NCI-H1694 treated with DMSO at 0.1 percent for 48 hours (cell line): ENCODE measurements around the gene PCDHA5.
"Not testable (repeated sequence)": the region's sequence is repeated elsewhere in the genome, so short reads cannot be mapped to it uniquely, and the experiment has no call there.

Experiments used
- DNase-seq: peaks from one replicate; lab custom pipeline; 2025; lab: John Stamatoyannopoulos, UW

PCDHA5 gene

DNA sequence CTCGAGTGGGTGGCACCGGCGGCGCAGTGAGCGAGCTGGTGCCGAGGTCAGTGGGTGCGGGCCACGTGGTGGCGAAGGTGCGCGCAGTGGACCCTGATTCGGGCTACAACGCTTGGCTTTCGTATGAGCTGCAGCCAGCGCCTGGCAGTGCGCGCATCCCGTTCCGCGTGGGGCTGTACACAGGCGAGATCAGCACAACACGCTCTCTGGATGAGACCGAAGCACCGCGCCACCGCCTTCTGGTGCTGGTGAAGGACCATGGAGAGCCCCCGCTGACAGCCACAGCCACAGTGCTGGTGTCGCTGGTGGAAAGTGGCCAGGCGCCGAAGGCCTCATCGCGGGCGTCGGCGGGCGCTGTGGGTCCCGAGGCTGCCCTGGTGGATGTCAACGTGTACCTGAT, 2.1 kb downstream of the PCDHA5 start:
- DNase-seq: no peak

DNA sequence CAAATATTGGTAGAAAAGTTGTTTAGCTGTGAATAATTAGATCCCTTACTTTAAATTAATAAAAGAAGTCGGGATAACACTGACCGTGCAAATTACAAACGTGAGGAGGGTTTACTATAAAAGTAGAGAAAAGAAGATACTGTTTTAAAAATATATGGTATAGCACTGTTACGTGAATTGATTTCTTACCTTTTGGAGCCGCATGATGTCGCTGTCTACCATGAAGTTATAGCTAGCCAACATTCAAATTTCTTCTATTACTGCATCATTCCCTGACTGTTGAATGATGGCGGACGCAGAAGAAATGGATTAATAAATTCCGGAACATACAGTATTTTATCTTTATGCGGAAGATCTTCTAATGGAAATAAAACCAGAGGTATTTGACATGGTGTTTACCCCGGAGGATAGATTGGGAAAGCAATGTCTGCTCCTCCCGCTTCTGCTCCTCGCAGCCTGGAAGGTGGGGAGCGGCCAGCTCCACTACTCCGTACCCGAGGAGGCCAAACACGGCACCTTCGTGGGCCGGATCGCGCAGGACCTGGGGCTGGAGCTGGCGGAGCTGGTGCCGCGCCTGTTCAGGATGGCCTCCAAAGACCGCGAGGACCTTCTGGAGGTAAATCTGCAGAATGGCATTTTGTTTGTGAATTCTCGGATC, 6.4 kb downstream of the PCDHA5 start, which contains the start of gene PCDHA6:
Gene PCDHA6 (plus strand): TSS at position 257 of the 658 bp plus-strand sequence. CDS start 132 bp downstream, at position 389.
- no peak for DNase-seq

DNA sequence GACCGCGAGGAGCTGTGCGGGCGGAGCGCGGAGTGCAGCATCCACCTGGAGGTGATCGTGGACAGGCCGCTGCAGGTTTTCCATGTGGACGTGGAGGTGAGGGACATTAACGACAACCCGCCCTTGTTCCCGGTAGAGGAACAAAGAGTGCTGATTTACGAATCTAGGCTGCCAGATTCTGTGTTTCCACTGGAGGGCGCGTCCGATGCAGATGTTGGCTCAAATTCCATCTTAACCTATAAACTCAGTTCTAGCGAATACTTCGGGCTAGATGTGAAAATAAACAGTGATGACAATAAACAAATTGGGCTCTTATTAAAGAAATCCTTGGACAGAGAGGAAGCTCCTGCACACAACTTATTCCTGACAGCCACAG, 6.9 kb downstream of the PCDHA5 start:
- no peak for DNase-seq

DNA sequence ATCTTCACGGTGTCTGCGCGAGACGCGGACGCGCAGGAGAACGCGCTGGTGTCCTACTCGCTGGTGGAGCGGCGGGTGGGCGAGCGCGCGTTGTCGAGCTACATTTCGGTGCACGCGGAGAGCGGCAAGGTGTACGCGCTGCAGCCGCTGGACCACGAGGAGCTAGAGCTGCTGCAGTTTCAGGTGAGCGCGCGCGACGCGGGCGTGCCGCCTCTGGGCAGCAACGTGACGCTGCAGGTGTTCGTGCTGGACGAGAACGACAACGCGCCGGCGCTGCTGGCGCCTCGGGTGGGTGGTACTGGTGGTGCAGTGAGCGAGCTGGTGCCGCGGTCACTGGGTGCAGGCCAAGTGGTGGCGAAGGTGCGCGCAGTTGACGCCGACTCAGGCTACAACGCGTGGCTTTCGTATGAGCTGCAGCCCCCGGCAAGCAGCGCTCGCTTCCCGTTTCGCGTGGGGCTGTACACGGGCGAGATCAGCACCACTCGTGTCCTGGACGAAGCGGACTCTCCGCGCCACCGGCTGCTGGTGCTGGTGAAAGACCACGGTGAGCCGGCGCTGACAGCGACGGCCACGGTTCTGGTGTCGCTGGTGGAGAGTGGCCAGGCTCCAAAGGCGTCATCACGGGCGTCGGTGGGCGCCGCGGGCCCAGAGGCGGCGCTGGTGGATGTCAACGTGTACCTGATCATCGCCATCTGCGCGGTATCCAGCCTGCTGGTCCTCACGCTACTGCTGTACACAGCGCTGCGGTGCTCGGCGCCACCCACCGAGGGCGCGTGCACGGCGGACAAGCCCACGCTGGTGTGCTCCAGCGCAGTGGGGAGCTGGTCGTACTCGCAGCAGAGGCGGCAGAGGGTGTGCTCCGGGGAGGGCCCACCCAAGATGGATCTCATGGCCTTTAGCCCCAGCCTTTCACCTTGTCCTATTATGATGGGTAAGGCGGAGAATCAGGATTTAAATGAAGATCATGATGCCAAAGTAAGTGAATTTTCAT, 8.4 kb downstream of the PCDHA5 start:
- not testable (repeated sequence) for DNase-seq

DNA sequence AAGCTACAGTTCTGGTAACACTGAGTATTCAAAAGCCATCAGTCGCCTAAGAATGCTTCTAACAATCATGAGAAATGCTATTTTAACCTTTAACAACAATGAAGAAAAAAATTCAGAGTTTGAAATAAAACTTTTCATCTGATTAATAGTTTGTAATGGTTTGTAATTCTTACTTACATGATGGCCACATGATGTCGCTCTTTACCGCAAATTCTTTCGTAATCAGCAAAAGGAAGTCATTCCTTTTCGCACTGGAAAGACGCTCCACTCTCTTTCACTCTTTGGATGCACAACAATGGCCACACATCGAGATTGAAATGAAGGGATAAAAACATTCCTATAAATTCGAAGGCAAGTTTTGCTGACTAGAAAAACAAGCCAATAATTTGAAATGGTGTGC, 12.6 kb downstream of the PCDHA5 start, which contains the start of gene PCDHA7:
Gene PCDHA7 (plus strand): TSS at position 277 of the 400 bp plus-strand sequence. CDS start 115 bp downstream, at position 392.
- DNase-seq: no peak

DNA sequence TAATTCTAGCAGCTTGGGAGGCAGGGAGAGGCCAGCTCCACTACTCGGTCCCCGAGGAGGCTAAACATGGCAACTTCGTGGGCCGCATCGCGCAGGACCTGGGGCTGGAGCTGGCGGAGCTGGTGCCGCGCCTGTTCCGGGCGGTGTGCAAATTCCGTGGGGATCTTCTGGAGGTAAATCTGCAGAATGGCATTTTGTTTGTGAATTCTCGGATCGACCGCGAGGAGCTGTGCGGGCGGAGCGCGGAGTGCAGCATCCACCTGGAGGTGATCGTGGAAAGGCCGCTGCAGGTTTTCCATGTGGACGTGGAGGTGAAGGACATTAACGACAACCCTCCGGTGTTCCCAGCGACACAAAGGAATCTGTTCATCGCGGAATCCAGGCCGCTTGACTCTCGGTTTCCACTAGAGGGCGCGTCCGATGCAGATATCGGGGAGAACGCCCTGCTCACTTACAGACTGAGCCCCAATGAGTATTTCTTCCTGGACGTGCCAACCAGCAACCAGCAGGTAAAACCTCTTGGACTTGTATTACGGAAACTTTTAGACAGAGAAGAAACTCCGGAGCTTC, 13.1 kb downstream of the PCDHA5 start:
- not testable (repeated sequence) for DNase-seq

DNA sequence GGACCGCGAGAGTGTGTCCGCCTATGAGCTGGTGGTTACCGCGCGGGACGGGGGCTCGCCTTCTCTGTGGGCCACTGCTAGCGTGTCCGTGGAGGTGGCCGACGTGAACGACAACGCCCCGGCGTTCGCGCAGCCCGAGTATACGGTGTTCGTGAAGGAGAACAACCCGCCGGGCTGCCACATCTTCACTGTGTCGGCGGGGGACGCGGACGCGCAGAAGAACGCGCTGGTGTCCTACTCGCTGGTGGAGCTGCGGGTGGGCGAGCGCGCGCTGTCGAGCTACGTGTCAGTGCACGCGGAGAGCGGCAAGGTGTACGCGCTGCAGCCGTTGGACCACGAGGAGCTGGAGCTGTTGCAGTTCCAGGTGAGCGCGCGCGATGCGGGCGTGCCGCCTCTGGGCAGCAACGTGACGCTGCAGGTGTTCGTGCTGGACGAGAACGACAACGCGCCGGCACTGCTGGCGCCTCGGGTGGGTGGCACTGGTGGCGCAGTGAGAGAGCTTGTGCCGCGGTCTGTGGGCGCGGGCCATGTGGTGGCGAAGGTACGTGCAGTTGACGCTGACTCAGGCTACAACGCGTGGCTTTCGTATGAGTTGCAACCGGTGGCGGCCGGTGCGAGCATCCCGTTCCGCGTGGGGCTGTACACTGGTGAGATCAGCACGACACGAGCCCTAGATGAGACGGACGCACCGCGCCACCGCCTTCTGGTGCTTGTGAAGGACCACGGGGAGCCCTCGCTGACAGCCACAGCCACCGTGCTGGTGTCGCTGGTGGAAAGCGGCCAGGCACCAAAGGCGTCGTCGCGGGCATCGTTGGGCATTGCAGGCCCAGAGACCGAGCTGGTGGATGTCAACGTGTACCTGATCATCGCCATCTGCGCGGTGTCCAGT, 14.5 kb downstream of the PCDHA5 start:
- no peak for DNase-seq

DNA sequence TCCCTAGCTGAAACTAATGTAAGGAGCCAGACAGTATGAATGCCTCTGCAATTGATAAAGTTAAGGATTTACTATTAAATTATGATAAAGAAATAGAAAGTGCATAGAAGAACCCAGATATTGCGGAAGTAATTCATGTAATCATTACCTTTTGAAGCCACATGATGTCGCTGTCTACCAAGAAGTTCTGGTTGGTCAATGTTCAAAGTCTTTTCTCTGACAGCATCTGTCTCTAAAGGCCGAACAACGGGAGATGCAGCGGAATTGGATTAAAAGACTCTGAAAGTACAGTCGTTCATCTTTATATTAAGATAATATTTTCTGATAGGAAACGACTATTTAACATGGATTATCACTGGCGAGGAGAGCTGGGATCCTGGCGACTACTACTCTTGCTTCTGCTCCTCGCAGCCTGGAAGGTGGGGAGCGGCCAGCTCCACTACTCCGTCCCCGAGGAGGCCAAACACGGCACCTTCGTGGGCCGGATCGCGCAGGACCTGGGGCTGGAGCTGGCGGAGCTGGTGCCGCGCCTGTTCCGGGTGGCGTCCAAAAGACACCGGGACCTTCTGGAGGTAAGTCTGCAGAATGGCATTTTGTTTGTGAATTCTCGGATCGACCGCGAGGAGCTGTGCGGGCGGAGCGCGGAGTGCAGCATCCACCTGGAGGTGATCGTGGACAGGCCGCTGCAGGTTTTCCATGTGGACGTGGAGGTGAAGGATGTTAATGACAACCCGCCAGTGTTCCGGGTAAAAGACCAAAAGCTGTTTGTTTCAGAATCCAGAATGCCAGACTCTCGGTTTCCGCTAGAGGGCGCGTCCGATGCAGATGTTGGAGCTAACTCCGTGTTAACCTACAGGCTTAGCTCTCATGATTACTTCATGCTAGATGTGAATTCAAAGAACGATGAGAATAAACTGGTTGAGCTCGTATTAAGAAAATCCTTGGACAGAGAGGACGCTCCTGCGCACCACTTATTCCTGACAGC, 19.9 kb downstream of the PCDHA5 start, which contains the start of gene PCDHA8:
Gene PCDHA8 (plus strand): TSS at position 210 of the 985 bp plus-strand sequence. CDS start 135 bp downstream, at position 345.
- peak; percentile 56 for DNase-seq

DNA sequence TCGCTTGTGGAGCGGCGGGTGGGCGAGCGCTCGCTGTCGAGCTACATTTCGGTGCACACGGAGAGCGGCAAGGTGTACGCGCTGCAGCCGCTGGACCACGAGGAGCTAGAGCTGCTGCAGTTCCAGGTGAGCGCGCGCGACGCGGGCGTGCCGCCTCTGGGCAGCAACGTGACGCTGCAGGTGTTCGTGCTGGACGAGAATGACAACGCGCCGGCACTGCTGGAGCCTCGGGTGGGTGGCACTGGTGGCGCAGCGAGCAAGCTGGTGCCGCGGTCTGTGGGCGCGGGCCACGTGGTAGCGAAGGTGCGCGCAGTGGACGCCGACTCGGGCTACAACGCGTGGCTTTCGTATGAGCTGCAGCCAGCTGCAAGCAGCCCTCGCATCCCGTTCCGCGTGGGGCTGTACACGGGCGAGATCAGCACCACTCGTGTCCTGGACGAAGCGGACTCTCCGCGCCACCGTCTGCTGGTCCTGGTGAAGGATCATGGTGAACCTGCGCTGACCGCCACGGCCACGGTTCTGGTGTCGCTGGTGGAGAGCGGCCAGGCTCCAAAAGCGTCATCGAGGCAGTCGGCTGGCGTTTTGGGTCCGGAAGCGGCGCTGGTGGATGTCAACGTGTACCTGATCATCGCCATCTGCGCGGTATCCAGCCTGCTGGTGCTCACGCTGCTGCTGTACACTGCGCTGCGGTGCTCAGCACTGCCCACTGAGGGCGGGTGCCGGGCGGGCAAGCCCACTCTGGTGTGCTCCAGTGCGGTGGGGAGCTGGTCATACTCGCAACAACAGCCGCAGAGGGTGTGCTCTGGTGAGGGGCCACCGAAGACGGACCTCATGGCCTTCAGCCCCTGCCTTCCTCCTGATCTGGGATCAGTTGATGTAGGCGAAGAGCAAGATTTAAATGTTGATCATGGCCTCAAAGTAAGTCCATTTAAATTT, 21.7 kb downstream of the PCDHA5 start:
- DNase-seq: no peak

DNA sequence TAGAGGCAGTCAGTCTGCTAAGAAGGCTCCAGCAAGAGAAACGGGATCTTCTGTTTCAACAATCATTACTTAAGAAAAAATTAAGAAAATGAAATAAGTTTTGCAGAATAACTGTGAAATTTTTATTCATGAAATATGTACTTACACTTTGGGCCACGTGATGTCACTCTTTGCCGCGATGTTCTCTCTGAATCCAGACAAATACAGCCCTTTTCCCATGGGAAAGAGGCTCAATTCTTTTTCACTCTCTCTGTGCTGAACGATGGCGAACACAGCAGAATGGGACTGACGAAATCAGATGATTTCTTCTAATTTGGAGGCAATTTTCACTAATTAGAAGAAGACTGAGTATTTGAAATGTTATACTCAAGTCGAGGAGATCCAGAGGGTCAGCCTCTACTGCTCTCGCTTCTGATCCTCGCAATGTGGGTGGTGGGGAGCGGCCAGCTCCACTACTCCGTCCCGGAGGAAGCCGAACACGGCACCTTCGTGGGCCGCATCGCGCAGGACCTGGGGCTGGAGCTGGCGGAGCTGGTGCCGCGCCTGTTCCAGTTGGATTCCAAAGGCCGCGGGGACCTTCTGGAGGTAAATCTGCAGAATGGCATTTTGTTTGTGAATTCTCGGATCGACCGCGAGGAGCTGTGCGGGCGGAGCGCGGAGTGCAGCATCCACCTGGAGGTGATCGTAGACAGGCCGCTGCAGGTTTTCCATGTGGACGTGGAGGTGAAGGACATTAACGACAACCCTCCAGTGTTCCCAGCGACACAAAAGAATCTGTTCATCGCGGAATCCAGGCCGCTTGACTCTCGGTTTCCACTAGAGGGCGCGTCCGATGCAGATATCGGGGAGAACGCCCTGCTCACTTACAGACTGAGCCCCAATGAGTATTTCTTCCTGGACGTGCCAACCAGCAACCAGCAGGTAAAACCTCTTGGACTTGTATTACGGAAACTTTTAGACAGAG, 27.0 kb downstream of the PCDHA5 start, which contains the start of gene PCDHA9:
Gene PCDHA9 (plus strand): TSS at position 244 of the 964 bp plus-strand sequence. CDS start 114 bp downstream, at position 358.
- DNase-seq: not testable (repeated sequence)

DNA sequence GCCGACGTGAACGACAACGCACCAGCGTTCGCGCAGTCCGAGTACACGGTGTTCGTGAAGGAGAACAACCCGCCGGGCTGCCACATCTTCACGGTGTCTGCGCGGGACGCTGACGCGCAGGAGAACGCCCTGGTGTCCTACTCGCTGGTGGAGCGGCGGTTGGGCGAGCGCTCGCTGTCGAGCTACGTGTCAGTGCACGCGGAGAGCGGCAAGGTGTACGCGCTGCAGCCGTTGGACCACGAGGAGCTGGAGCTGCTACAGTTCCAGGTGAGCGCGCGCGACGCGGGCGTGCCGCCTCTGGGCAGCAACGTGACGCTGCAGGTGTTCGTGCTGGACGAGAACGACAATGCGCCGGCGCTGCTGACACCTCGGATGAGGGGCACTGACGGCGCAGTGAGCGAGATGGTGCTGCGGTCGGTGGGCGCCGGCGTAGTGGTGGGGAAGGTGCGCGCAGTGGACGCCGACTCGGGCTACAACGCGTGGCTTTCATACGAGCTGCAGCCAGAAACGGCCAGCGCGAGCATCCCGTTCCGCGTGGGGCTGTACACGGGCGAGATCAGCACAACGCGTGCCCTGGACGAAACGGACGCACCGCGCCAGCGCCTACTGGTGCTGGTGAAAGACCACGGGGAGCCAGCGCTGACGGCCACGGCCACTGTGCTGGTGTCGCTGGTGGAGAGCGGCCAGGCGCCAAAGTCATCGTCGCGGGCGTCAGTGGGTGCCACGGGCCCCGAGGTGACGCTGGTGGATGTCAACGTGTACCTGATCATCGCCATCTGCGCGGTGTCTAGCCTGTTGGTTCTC, 28.6 kb downstream of the PCDHA5 start:
- DNase-seq: not testable (repeated sequence)

DNA sequence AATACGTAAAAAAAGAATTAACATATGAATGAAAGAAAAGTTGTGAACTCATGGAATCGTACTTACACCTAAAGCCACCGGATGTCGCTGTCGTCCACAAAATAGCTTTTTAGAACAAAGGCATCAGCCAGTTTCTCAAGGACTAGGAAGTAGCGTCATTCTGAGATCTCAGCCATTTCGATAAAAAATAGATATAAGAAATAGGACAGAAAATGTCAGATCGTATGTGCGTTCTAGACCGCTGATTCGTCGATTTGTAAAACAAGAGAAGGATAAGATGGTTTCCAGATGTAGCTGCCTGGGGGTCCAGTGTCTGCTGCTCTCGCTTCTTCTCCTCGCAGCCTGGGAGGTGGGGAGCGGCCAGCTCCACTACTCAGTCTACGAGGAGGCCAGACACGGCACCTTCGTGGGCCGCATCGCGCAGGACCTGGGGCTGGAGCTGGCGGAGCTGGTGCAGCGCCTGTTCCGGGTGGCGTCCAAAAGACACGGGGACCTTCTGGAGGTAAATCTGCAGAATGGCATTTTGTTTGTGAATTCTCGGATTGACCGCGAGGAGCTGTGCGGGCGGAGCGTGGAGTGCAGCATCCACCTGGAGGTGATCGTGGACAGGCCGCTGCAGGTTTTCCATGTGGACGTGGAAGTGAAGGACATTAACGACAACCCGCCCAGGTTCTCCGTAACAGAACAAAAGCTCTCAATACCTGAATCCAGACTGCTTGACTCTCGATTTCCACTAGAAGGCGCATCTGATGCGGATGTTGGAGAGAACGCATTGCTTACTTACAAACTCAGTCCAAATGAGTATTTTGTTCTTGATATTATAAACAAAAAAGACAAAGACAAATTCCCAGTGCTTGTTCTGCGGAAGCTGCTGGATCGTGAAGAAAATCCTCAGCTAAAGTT, 34.6 kb downstream of the PCDHA5 start, which contains the start of gene PCDHA10:
Gene PCDHA10 (plus strand): TSS at position 126 of the 903 bp plus-strand sequence. CDS start 152 bp downstream, at position 278.
- no peak for DNase-seq

DNA sequence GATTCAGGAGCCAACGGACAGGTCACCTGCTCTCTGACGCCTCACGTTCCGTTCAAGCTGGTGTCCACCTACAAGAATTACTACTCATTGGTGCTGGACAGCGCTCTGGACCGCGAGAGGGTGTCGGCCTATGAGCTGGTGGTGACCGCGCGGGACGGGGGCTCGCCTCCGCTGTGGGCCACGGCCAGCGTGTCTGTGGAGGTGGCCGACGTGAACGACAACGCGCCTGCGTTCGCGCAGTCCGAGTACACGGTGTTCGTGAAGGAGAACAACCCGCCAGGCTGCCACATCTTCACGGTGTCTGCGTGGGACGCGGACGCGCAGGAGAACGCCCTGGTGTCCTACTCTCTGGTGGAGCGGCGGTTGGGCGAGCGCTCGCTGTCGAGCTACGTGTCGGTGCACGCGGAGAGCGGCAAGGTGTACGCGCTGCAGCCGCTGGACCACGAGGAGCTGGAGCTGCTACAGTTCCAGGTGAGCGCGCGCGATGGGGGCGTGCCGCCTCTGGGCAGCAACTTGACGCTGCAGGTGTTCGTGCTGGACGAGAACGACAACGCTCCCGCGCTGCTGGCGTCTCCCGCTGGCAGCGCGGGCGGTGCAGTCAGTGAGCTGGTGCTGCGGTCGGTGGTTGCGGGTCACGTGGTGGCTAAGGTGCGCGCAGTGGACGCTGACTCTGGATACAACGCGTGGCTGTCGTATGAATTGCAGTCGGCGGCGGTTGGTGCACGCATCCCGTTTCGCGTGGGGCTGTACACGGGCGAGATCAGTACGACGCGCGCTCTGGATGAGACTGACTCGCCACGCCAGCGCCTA, 36.0 kb downstream of the PCDHA5 start:
- DNase-seq: no peak

DNA sequence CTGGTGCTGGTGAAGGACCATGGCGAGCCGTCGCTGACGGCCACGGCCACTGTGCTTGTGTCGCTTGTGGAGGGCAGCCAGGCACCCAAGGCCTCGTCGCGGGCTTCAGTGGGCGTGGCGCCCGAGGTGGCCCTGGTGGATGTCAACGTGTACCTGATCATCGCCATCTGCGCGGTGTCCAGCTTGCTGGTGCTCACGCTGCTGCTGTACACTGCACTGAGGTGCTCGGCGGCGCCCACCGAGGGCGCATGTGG, 36.5 kb downstream of the PCDHA5 start:
- no peak for DNase-seq
